DMS153 treated with DMSO at 0.1 percent for 48 hours (cell line): ENCODE results near the gene ZNF57.
"Not testable (repeated sequence)": the region's sequence is repeated elsewhere in the genome, so short reads cannot be mapped to it uniquely, and the experiment has no call there.

Experiments
- DNase-seq: peaks from one replicate; lab custom pipeline; 2025; ENCODE audit not compliant: unreplicated experiment; lab: John Stamatoyannopoulos, UW

Gene ZNF57

GRCh38 chr19:2890531-2890930 is 10.2 kb upstream of the ZNF57 start:
- not testable (repeated sequence) for DNase-seq

- no peak for DNase-seq
These were observed 4.0 kb upstream of the ZNF57 start for GRCh38 chr19:2896694-2897093.

GRCh38 chr19:2902590-2903218 is 2.0 kb downstream of the ZNF57 start:
- no peak for DNase-seq

GRCh38 chr19:2903326-2903725 is 2.6 kb downstream of the ZNF57 start:
- DNase-seq: not testable (repeated sequence)

GRCh38 chr19:2905918-2906519 is 5.3 kb downstream of the ZNF57 start:
- no peak for DNase-seq

- no peak for DNase-seq
These were observed 6.0 kb downstream of the ZNF57 start for GRCh38 chr19:2906631-2907195.

GRCh38 chr19:2912306-2912705 is 11.6 kb downstream of the ZNF57 start:
- no peak for DNase-seq

- DNase-seq: no peak
These were observed 16.8 kb downstream of the ZNF57 start for GRCh38 chr19:2917275-2918184.

GRCh38 chr19:2922987-2923386 is 22.3 kb downstream of the ZNF57 start:
- DNase-seq: no peak

GRCh38 chr19:2923510-2923909 is 22.8 kb downstream of the ZNF57 start:
- no peak for DNase-seq

- no peak for DNase-seq
These were observed 25.8 kb downstream of the ZNF57 start for GRCh38 chr19:2926341-2927031.

- DNase-seq: no peak
These were observed 26.3 kb downstream of the ZNF57 start for GRCh38 chr19:2927032-2927430.

- DNase-seq: no peak
These were observed 32.8 kb downstream of the ZNF57 start for GRCh38 chr19:2933490-2933910.

- DNase-seq: not testable (repeated sequence)
These were observed 35.1 kb downstream of the ZNF57 start for GRCh38 chr19:2935863-2936262.

- DNase-seq: no peak
These were observed 42.4 kb downstream of the ZNF57 start for GRCh38 chr19:2942928-2943640.

GRCh38 chr19:2944403-2944774 is 43.7 kb downstream of the ZNF57 start:
- no peak for DNase-seq

- DNase-seq: peak; percentile 96
These were observed 44.2 kb downstream of the ZNF57 start, which contains the start of gene ZNF77 for GRCh38 chr19:2944775-2945574. TSS of gene ZNF77 (minus strand) at chr19:2944971. CDS start at chr19:2944840, 131 bp downstream.

- no peak for DNase-seq
These were observed 45.0 kb downstream of the ZNF57 start for GRCh38 chr19:2945575-2946184.

- no peak for DNase-seq
These were observed 49.2 kb downstream of the ZNF57 start for GRCh38 chr19:2949939-2950285.
